Upper lobe of left lung (tissue), 6 donors: ENCODE data around the gene IL1RAPL1. TPM values are rescaled to one million over a fixed set of nuclear protein-coding genes. Genes with fewer than 3 reads are reported as not detected.

Source experiments
- ATAC-seq, 2 donors: fragments of 200-7000 bp; cut with Tn5 transposase; one replicate each; pipeline ENCODE4 v1.9.1; 2022; ENCODE audit warnings: mild to moderate bottlenecking in 2 of 2, moderate library complexity in 2 of 2; ENCODE audit not compliant: low FRiP score in 2 of 2
- DNase-seq, 2 donors: peaks; one replicate each; pipeline ENCODE4 v3.0.0-alpha.2; 2019 to 2020
- H3K27ac ChIP-seq, 4 donors: fragments of 200-600 bp; sonication (generic); one replicate each; pipeline ENCODE4 v1.5.1; 2016 to 2019
- H3K27me3 ChIP-seq, 4 donors: fragments of 200-600 bp; sonication (generic); one replicate each; pipeline ENCODE4 v1.5.1; 2017 to 2019
- H3K36me3 ChIP-seq, 4 donors: fragments of 200-600 bp; sonication (generic); one replicate each; pipeline ENCODE4 v1.5.1; 2016 to 2019
- H3K4me1 ChIP-seq, 4 donors: fragments of 200-600 bp; sonication (generic); one replicate each; pipeline ENCODE4 v1.5.1; 2018 to 2019
- H3K4me3 ChIP-seq, 4 donors: fragments of 200-600 bp; sonication (generic); one replicate each; pipeline ENCODE4 v1.5.1; 2017 to 2019; ENCODE audit warnings: mild to moderate bottlenecking in 2 of 4, moderate library complexity in 1 of 4
- H3K9me3 ChIP-seq, 4 donors: fragments of 200-600 bp; sonication (generic); one replicate each; pipeline ENCODE4 v1.5.1; 2018 to 2019
- CTCF ChIP-seq, 6 experiments: fragments of 450-650 bp in 4 of 6; fragments of 200-600 bp in 2 of 6; sonication (generic) in 2 of 6; IDR thresholded peaks; one replicate each; pipeline ENCODE4 v1.5.1; 2016 to 2019; ENCODE audit warnings: antibody characterized with exemption in 6 of 6
- EP300 ChIP-seq, 4 donors: sonication (generic); formaldehyde crosslinking; IDR thresholded peaks; one replicate each; pipeline ENCODE4 v1.5.1; 2017; ENCODE audit warnings: antibody characterized with exemption in 4 of 4, control low read depth in 2 of 4
- POLR2A ChIP-seq, 4 donors: fragments of 450-650 bp; IDR thresholded peaks; one replicate each; pipeline ENCODE4 v1.5.1; 2016 to 2017; ENCODE audit warnings: antibody characterized with exemption in 4 of 4, mild to moderate bottlenecking in 2 of 4
- POLR2AphosphoS5 ChIP-seq, 2 donors: sonication (generic); formaldehyde crosslinking; IDR thresholded peaks; one replicate each; pipeline ENCODE4 v1.5.1; 2017; ENCODE audit warnings: antibody characterized with exemption in 2 of 2
- WGBS, 2 donors: methylation state at CpG; one replicate each; pipeline ENCODE4 v1.1.5; 2017 to 2018; 5-methylcytosine and 5-hydroxymethylcytosine counted together
- total RNA-seq, 6 donors: library from RNA; depleted of rRNA in 4 of 6; stranded (reverse); fragments of >200 nt in 4 of 6; gene quantifications; one replicate each; pipeline versions ENCODE4 v1.1.0 to v1.2.1, GENCODE V29; 2016 to 2021
- donor health status: DM: no; HTN: no; CAD: no; lungs with moderate emphysema.
- donor health status: DM: no; HTN: yes; CAD: no; lungs with severe emphysema.

Gene IL1RAPL1
- total RNA-seq, 6 donors from 2014 or later, result 0.09 to 0.46 (median 0.33) TPM; not detected in 3

- no peaks in the 10 kb centered on the region for H3K9me3 ChIP-seq
- no peaks in the 10 kb centered on the region for H3K4me1 ChIP-seq
- TF ChIP-seq CTCF (IDR thresholded peaks at IDR 0.05) (no peak), POLR2AphosphoS5 (IDR thresholded peaks at IDR 0.05) (no peak), EP300 (IDR thresholded peaks at IDR 0.05) (no peak), POLR2A (IDR thresholded peaks at IDR 0.05) (no peak)
- DNase-seq (no peak), ATAC-seq (no peak)
- no peaks in the 10 kb centered on the region for H3K27me3 ChIP-seq
- H3K4me3 ChIP-seq, result no peak overlapping the region
- H3K27ac ChIP-seq, result no peak overlapping the region
- no peaks in the 10 kb centered on the region for H3K36me3 ChIP-seq
- WGBS, 2 donors, result 36 to 55% methylated on average over 1 of the region's 1 CpG
Measured at GRCh38 chrX:29487714-29488113, 900.5 kb downstream of the IL1RAPL1 start.

- DNase-seq (no peak), ATAC-seq (no peak)
- Histone ChIP-seq H3K4me3 (no peak overlapping the region), H3K9me3 (no peaks in the 10 kb centered on the region), H3K4me1 (no peaks in the 10 kb centered on the region), H3K27ac (no peak overlapping the region), H3K36me3 (no peaks in the 10 kb centered on the region), H3K27me3 (no peaks in the 10 kb centered on the region)
- no peak for TF ChIP-seq POLR2A (IDR thresholded peaks at IDR 0.05)
- no peak for TF ChIP-seq POLR2AphosphoS5 (IDR thresholded peaks at IDR 0.05)
- TF ChIP-seq EP300 (IDR thresholded peaks at IDR 0.05), result no peak
- TF ChIP-seq CTCF (IDR thresholded peaks at IDR 0.05), result no peak
- 29 to 41% methylated on average over 1 of the region's 1 CpG for WGBS, 2 donors
Measured at GRCh38 chrX:29488919-29489318, 901.7 kb downstream of the IL1RAPL1 start.

GRCh38 chrX:29490606-29491005, 903.4 kb downstream of the IL1RAPL1 start:
- no peaks in the 10 kb centered on the region for H3K27me3 ChIP-seq
- TF ChIP-seq EP300 (IDR thresholded peaks at IDR 0.05) (no peak), POLR2AphosphoS5 (IDR thresholded peaks at IDR 0.05) (no peak), POLR2A (IDR thresholded peaks at IDR 0.05) (no peak), CTCF (IDR thresholded peaks at IDR 0.05) (no peak)
- no peaks in the 10 kb centered on the region for H3K36me3 ChIP-seq
- WGBS, 2 donors, result 70 to 72% methylated on average over 2 of the region's 2 CpGs
- no peak overlapping the region for H3K27ac ChIP-seq
- no peak for ATAC-seq
- no peak overlapping the region for H3K4me3 ChIP-seq
- no peak for DNase-seq
- no peaks in the 10 kb centered on the region for H3K4me1 ChIP-seq
- H3K9me3 ChIP-seq, result no peaks in the 10 kb centered on the region

GRCh38 chrX:29491659-29492058, 904.4 kb downstream of the IL1RAPL1 start:
- DNase-seq, result no peak
- Histone ChIP-seq H3K4me3 (no peak overlapping the region), H3K27ac (no peak overlapping the region), H3K9me3 (no peaks in the 10 kb centered on the region), H3K4me1 (no peaks in the 10 kb centered on the region), H3K27me3 (no peaks in the 10 kb centered on the region), H3K36me3 (no peaks in the 10 kb centered on the region)
- ATAC-seq, result no peak
- TF ChIP-seq POLR2A (IDR thresholded peaks at IDR 0.05), result no peak
- no peak for TF ChIP-seq POLR2AphosphoS5 (IDR thresholded peaks at IDR 0.05)
- no peak for TF ChIP-seq CTCF (IDR thresholded peaks at IDR 0.05)
- TF ChIP-seq EP300 (IDR thresholded peaks at IDR 0.05), result no peak
- 63 to 93% methylated on average over 3 of the region's 3 CpGs for WGBS, 2 donors

- H3K27me3 ChIP-seq, result no peaks in the 10 kb centered on the region
- H3K36me3 ChIP-seq, result no peaks in the 10 kb centered on the region
- ATAC-seq (no peak), DNase-seq (no peak)
- no peaks in the 10 kb centered on the region for H3K4me1 ChIP-seq
- H3K4me3 ChIP-seq, result no peak overlapping the region
- TF ChIP-seq EP300 (IDR thresholded peaks at IDR 0.05), result no peak
- TF ChIP-seq POLR2AphosphoS5 (IDR thresholded peaks at IDR 0.05), result no peak
- no peak for TF ChIP-seq CTCF (IDR thresholded peaks at IDR 0.05)
- no peak for TF ChIP-seq POLR2A (IDR thresholded peaks at IDR 0.05)
- H3K27ac ChIP-seq, result no peak overlapping the region
- WGBS, 2 donors, result 45 to 66% methylated on average over 2 of the region's 2 CpGs
- H3K9me3 ChIP-seq, result no peaks in the 10 kb centered on the region
Measured at GRCh38 chrX:29496636-29497180, 909.5 kb downstream of the IL1RAPL1 start.
